Thyroid gland (tissue), 4 donors: ENCODE measurements around the gene GABRD. TPM values are rescaled to one million over a fixed set of nuclear protein-coding genes. Genes with fewer than 3 reads are reported as not detected.

Experiments
- DNase-seq, 2 donors: peaks; one replicate each; pipeline ENCODE4 v3.0.0-alpha.2; 2019
- H3K27ac ChIP-seq, 3 donors: fragments of 200-600 bp; sonication (generic); 1 replicate in 2 of 3; 2 replicates in 1 of 3; pipeline ENCODE4 v1.5.1; 2016 to 2019; ENCODE audit warnings: mild to moderate bottlenecking in 1 of 3, moderate library complexity in 1 of 3
- H3K27me3 ChIP-seq: fragments of 200-600 bp; sonication (generic); one replicate; pipeline ENCODE4 v1.5.1; 2019
- H3K36me3 ChIP-seq, 2 donors: fragments of 200-600 bp; sonication (generic); one replicate each; pipeline ENCODE4 v1.5.1; 2016 to 2019
- H3K4me1 ChIP-seq, 2 donors: fragments of 200-600 bp; sonication (generic); one replicate each; pipeline ENCODE4 v1.5.1; 2017 to 2019
- H3K4me3 ChIP-seq, 3 donors: fragments of 200-600 bp; sonication (generic); replicated peaks in 1 of 3; 1 replicate in 2 of 3; 2 replicates in 1 of 3; pipeline ENCODE4 v1.5.1; 2016; ENCODE audit warnings: mild to moderate bottlenecking in 1 of 3
- H3K9me3 ChIP-seq: fragments of 200-600 bp; sonication (generic); one replicate; pipeline ENCODE4 v1.5.1; 2017
- CTCF ChIP-seq, 6 experiments: fragments of 200-600 bp in 3 of 6; fragments of 450-650 bp in 3 of 6; sonication (generic) in 3 of 6; IDR thresholded peaks; one replicate each; pipeline ENCODE4 v1.5.1; 2016 to 2019; ENCODE audit warnings: antibody characterized with exemption in 6 of 6, mild to moderate bottlenecking in 2 of 6, inconsistent platforms in 1 of 6, moderate library complexity in 1 of 6
- POLR2A ChIP-seq, 2 donors: fragments of 450-650 bp; IDR thresholded peaks; one replicate each; pipeline ENCODE4 v1.6.1; 2017; ENCODE audit warnings: antibody characterized with exemption in 2 of 2, mild to moderate bottlenecking in 2 of 2, moderate library complexity in 1 of 2
- WGBS, 2 donors: methylation state at CpG; one replicate each; pipeline ENCODE4 v1.1.5; 2017; 5-methylcytosine and 5-hydroxymethylcytosine counted together
- intact Hi-C: fragments of 100-400 bp; cut with DNase I; formaldehyde crosslinking; loops from one replicate; pipeline ENCODE4 v1.15.1; 2023
- total RNA-seq, 4 donors: library from RNA; depleted of rRNA; stranded (reverse); fragments of >200 nt; gene quantifications; one replicate each; pipeline ENCODE4 v1.2.3, GENCODE V29; 2016

The GABRD gene
- total RNA-seq, 4 donors from 2014 or later = 0.49 to 0.78 TPM; not detected in 2

GRCh38 chr1:1994536-1994935, 24.6 kb upstream of the GABRD start:
- DNase-seq = no peak
- H3K9me3 ChIP-seq = no peaks in the 10 kb centered on the region
- no peaks in the 10 kb centered on the region for H3K4me1 ChIP-seq
- no peaks in the 10 kb centered on the region for H3K36me3 ChIP-seq
- TF ChIP-seq POLR2A (IDR thresholded peaks at IDR 0.05) = no peak
- TF ChIP-seq CTCF (IDR thresholded peaks at IDR 0.05) = no peak
- intact Hi-C loops = no loop called here
- no peaks in the 10 kb centered on the region for H3K27me3 ChIP-seq
- WGBS, 2 donors = 83% methylated on average over 8 of the region's 8 CpGs
- no peak overlapping the region for H3K27ac ChIP-seq
- no peak overlapping the region for H3K4me3 ChIP-seq

GRCh38 chr1:1996207-1996651, 22.9 kb upstream of the GABRD start:
- H3K27ac ChIP-seq = no peak overlapping the region
- WGBS, 2 donors = 71 to 77% methylated on average over 12 of the region's 12 CpGs
- TF ChIP-seq POLR2A (IDR thresholded peaks at IDR 0.05) (no peak), CTCF (IDR thresholded peaks at IDR 0.05) (no peak)
- H3K4me1 ChIP-seq = no peaks in the 10 kb centered on the region
- no peaks in the 10 kb centered on the region for H3K27me3 ChIP-seq
- no peaks in the 10 kb centered on the region for H3K9me3 ChIP-seq
- H3K4me3 ChIP-seq = no peak overlapping the region
- DNase-seq = no peak
- intact Hi-C loops = no loop called here
- H3K36me3 ChIP-seq = no peaks in the 10 kb centered on the region

- TF ChIP-seq POLR2A (IDR thresholded peaks at IDR 0.05) = no peak
- no peak for TF ChIP-seq CTCF (IDR thresholded peaks at IDR 0.05)
- WGBS, 2 donors = 78 to 81% methylated on average over 6 of the region's 6 CpGs
- no peak overlapping the region for H3K4me3 ChIP-seq
- H3K27ac ChIP-seq = no peak overlapping the region
- DNase-seq = no peak
- intact Hi-C loops = no loop called here
- H3K27me3 ChIP-seq = no peaks in the 10 kb centered on the region
- H3K4me1 ChIP-seq = no peaks in the 10 kb centered on the region
- no peaks in the 10 kb centered on the region for H3K36me3 ChIP-seq
- no peaks in the 10 kb centered on the region for H3K9me3 ChIP-seq
These were observed 21.6 kb upstream of the GABRD start for GRCh38 chr1:1997576-1997975.

GRCh38 chr1:2000432-2000831, 18.7 kb upstream of the GABRD start:
- peaks cover 0 to 8% of the 10 kb centered on the region in 2 donors for H3K4me1 ChIP-seq
- TF ChIP-seq CTCF (IDR thresholded peaks at IDR 0.05) = no peak
- intact Hi-C loops = no loop called here
- H3K27ac ChIP-seq = no peak overlapping the region
- H3K36me3 ChIP-seq = no peaks in the 10 kb centered on the region
- no peak overlapping the region for H3K4me3 ChIP-seq
- H3K9me3 ChIP-seq = no peaks in the 10 kb centered on the region
- WGBS, 2 donors = 87 to 90% methylated on average over 7 of the region's 7 CpGs
- no peaks in the 10 kb centered on the region for H3K27me3 ChIP-seq
- DNase-seq = no peak

GRCh38 chr1:2000850-2001249, 18.3 kb upstream of the GABRD start:
- intact Hi-C loops = no loop called here
- no peak for TF ChIP-seq POLR2A (IDR thresholded peaks at IDR 0.05)
- Histone ChIP-seq H3K9me3 (no peaks in the 10 kb centered on the region), H3K27me3 (no peaks in the 10 kb centered on the region), H3K27ac (no peak overlapping the region), H3K36me3 (no peaks in the 10 kb centered on the region), H3K4me1 (peaks cover 0 to 8% of the 10 kb centered on the region in 2 donors), H3K4me3 (no peak overlapping the region)
- DNase-seq = no peak
- 87 to 94% methylated on average over 8 to 9 of the region's 9 CpGs for WGBS, 2 donors
